ENCODE data around the gene TMOD2. TPM values are rescaled to one million over a fixed set of nuclear protein-coding genes. Genes with fewer than 3 reads are reported as not detected.
"Not testable (repeated sequence)": the region's sequence is repeated elsewhere in the genome, so short reads cannot be mapped to it uniquely, and the experiment has no call there.

Gene TMOD2
- total RNA-seq, 1 donor from 2014 or later = 4.3 TPM

DNA sequence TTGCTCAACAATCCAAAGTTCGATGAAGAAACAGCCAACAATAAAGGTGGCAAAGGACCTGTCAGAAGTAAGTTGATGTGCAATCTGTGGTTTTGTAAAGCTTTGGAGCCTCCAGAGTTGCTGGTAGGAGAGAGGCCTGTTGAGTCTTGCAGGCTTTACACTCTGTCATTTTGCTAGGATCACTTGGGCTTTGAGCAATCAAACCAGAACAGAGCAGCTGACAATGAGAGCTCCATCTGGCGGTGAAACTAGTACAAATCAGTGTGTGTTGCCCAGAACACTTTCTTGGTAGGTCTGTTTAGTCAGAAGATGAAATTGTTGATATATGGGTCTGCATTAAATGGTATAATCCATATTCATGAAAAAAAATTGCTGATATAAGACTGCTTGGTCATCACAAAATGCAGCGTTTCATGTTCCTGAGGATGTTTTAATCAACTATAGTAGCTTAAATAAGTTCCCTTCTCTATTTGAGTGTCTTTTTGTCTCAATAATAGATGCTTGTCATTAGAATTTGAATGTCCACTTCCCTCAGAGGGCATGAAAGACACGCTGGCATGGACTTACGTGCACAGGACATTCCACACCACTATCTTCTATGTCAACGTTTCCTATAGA lies 25.7 kb downstream of the TMOD2 start:
- Mint-ChIP-seq H3K4me1 (ENCODE audit: unreplicated experiment) (peaks cover 6% of the 10 kb centered on the region), H3K27me3 (ENCODE audit: unreplicated experiment) (no peaks in the 10 kb centered on the region), H3K27ac (ENCODE audit: unreplicated experiment) (no peak overlapping the region), H3K4me3 (ENCODE audit: unreplicated experiment) (no peak overlapping the region), H3K36me3 (ENCODE audit: unreplicated experiment) (peaks cover 14% of the 10 kb centered on the region), H3K9me3 (ENCODE audit: unreplicated experiment) (no peaks in the 10 kb centered on the region)
- DNase-seq (ENCODE audit: extremely low spot score, unreplicated experiment) = no peak
- TF ChIP-seq, protein P1, sequence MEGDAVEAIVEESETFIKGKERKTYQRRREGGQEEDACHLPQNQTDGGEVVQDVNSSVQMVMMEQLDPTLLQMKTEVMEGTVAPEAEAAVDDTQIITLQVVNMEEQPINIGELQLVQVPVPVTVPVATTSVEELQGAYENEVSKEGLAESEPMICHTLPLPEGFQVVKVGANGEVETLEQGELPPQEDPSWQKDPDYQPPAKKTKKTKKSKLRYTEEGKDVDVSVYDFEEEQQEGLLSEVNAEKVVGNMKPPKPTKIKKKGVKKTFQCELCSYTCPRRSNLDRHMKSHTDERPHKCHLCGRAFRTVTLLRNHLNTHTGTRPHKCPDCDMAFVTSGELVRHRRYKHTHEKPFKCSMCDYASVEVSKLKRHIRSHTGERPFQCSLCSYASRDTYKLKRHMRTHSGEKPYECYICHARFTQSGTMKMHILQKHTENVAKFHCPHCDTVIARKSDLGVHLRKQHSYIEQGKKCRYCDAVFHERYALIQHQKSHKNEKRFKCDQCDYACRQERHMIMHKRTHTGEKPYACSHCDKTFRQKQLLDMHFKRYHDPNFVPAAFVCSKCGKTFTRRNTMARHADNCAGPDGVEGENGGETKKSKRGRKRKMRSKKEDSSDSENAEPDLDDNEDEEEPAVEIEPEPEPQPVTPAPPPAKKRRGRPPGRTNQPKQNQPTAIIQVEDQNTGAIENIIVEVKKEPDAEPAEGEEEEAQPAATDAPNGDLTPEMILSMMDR (IDR thresholded peaks at IDR 0.05) = peak; percentile 82

DNA sequence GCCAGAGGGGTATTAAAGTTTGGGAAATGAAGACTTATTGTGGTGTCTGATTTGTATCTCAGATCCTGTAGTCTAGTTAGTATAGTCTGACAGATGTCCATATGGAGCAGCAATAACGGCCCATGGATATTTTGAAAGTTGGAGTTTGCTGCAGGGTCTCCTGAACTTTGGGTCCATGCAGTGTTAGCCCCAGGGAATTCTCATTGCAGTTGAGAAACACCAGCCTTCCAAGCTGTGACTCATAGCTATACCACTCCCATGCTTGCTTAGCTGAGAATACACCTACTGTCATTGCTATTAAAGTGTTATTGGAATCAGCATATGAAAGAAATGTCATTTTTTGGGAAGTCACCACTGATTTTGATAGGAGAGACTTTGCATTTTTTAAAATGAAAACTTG lies 29.2 kb downstream of the TMOD2 start:
- Mint-ChIP-seq H3K4me3 (ENCODE audit: unreplicated experiment) (no peak overlapping the region), H3K4me1 (ENCODE audit: unreplicated experiment) (peaks cover 6% of the 10 kb centered on the region), H3K9me3 (ENCODE audit: unreplicated experiment) (no peaks in the 10 kb centered on the region), H3K27me3 (ENCODE audit: unreplicated experiment) (no peaks in the 10 kb centered on the region), H3K36me3 (ENCODE audit: unreplicated experiment) (peaks cover 23% of the 10 kb centered on the region), H3K27ac (ENCODE audit: unreplicated experiment) (no peak overlapping the region)
- TF ChIP-seq, protein P1 (IDR thresholded peaks at IDR 0.05) = no peak
- no peak for DNase-seq (ENCODE audit: extremely low spot score, unreplicated experiment)

DNA sequence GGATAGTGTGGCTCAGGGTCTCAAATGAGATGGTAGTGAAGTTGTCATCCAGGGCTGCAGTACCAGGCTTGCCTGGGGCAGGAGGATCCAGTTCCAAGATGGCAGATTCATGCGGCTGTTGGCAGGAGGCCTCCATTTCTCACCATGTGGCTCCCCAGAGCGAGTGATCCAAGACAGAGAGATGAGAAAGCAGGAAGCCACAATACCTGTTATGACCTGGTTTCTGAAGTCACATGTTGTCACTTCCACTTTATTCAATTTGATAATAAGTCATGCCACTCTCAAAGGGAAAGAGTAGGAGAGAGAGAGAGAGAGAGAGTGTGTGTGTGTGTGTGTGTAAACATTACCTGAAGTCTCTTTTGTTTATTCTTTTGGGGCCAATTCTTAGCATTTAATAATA lies 30.1 kb downstream of the TMOD2 start:
- Mint-ChIP-seq H3K36me3 (ENCODE audit: unreplicated experiment) (peaks cover 23% of the 10 kb centered on the region), H3K9me3 (ENCODE audit: unreplicated experiment) (no peaks in the 10 kb centered on the region), H3K27ac (ENCODE audit: unreplicated experiment) (no peak overlapping the region), H3K27me3 (ENCODE audit: unreplicated experiment) (no peaks in the 10 kb centered on the region), H3K4me3 (ENCODE audit: unreplicated experiment) (no peak overlapping the region), H3K4me1 (ENCODE audit: unreplicated experiment) (peaks cover 6% of the 10 kb centered on the region)
- DNase-seq (ENCODE audit: extremely low spot score, unreplicated experiment) = no peak
- TF ChIP-seq, protein P1 (IDR thresholded peaks at IDR 0.05) = no peak

DNA sequence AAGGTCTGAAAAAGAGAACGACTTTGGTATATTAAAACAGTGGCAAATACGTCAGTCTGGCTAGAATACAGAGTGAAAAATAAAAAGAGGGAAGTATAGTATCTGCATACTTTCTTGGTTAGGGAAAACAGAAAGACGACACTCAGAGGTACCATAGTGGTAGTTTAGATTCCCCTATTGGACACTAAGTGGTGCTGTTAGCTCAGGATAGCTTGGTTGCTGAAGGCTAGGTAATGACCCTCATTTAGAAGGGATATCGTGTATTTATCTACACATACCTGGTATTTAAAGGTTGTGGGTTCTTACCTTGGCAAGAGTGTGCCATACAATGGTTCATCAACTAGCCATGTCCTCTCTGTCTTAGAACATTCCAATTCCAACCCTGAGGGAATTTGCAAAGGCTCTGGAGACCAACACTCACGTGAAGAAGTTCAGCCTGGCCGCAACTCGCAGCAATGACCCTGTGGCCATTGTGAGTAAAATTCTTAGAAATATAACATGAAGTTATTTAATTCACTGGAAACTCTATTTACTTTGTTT lies 31.0 kb downstream of the TMOD2 start:
- H3K27me3 Mint-ChIP-seq (ENCODE audit: unreplicated experiment) = no peaks in the 10 kb centered on the region
- H3K4me1 Mint-ChIP-seq (ENCODE audit: unreplicated experiment) = peaks cover 6% of the 10 kb centered on the region
- H3K36me3 Mint-ChIP-seq (ENCODE audit: unreplicated experiment) = peaks cover 23% of the 10 kb centered on the region
- no peak for DNase-seq (ENCODE audit: extremely low spot score, unreplicated experiment)
- no peak overlapping the region for H3K4me3 Mint-ChIP-seq (ENCODE audit: unreplicated experiment)
- no peaks in the 10 kb centered on the region for H3K9me3 Mint-ChIP-seq (ENCODE audit: unreplicated experiment)
- no peak overlapping the region for H3K27ac Mint-ChIP-seq (ENCODE audit: unreplicated experiment)
- TF ChIP-seq, protein P1 (IDR thresholded peaks at IDR 0.05) = peak; percentile 44

DNA sequence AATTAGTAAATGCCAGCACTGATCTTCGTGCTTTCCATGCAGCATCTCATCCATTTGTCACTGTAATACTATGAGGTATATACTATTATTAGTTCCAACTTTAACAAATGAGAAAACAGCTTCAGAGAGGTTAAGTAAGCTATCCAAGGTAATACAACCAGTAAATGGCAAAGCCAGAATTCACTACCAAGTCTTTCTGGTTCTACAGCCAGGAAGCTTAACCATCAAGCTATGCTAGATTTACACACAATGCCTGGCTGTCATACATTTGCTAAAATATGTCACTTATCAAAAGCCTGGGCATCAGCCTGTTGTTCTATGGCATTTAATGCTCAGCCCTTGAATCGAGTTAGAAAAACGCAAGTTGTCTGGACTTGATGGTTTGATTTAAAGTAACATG lies 32.6 kb downstream of the TMOD2 start:
- Mint-ChIP-seq H3K4me1 (ENCODE audit: unreplicated experiment) (peaks cover 6% of the 10 kb centered on the region), H3K27me3 (ENCODE audit: unreplicated experiment) (peaks cover 3% of the 10 kb centered on the region), H3K4me3 (ENCODE audit: unreplicated experiment) (no peak overlapping the region), H3K36me3 (ENCODE audit: unreplicated experiment) (peaks cover 29% of the 10 kb centered on the region), H3K9me3 (ENCODE audit: unreplicated experiment) (peaks cover 6% of the 10 kb centered on the region), H3K27ac (ENCODE audit: unreplicated experiment) (no peak overlapping the region)
- TF ChIP-seq, protein P1 (IDR thresholded peaks at IDR 0.05) = no peak
- no peak for DNase-seq (ENCODE audit: extremely low spot score, unreplicated experiment)

DNA sequence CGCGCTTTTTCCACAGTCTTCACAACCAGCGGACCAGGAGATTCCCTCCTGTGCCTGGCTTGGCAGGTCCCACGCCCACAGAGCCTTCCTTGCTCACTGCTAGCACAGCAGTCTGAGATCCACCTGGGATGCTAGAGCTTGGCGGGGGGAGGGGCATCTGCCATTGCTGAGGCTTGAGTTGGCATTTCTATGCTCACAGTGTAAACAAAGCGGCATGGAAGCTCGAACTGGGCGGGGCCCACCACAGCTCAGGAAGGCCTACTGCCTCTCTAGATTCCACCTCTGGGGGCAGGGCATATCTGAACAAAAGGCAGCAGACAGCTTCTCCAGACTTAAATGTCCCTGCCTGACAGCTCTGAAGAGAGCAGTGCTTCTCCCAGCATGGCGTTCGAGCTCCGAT lies 35.7 kb downstream of the TMOD2 start:
- H3K36me3 Mint-ChIP-seq (ENCODE audit: unreplicated experiment) = peaks cover 22% of the 10 kb centered on the region
- H3K4me3 Mint-ChIP-seq (ENCODE audit: unreplicated experiment); DNase-seq (ENCODE audit: extremely low spot score, unreplicated experiment); H3K27ac Mint-ChIP-seq (ENCODE audit: unreplicated experiment); H3K4me1 Mint-ChIP-seq (ENCODE audit: unreplicated experiment); H3K27me3 Mint-ChIP-seq (ENCODE audit: unreplicated experiment): not testable (repeated sequence)
- H3K9me3 Mint-ChIP-seq (ENCODE audit: unreplicated experiment) = peaks cover 11% of the 10 kb centered on the region

DNA sequence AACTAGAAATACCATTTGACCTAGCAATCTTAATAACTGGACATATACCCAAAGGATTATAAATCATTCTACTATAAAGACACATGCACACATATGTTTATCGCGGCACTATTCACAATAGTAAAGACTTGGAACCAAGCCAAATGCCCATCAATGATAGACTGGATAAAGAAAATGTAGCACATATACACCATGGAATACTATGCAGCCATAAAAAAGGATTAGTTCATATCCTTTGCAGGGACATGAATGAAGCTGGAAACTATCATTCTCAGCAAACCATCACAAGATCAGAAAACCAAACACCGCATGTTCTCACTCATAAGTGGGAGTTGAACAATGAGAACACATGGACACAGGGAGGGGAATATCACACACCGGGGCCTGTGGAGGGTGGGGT lies 41.1 kb downstream of the TMOD2 start:
- Mint-ChIP-seq H3K4me1 (ENCODE audit: unreplicated experiment) (peaks cover 33% of the 10 kb centered on the region), H3K9me3 (ENCODE audit: unreplicated experiment) (peaks cover 11% of the 10 kb centered on the region), H3K27ac (ENCODE audit: unreplicated experiment) (peak overlapping the region; percentile 35), H3K36me3 (ENCODE audit: unreplicated experiment) (peaks cover 10% of the 10 kb centered on the region)
- not testable (repeated sequence) for H3K27me3 Mint-ChIP-seq (ENCODE audit: unreplicated experiment); H3K4me3 Mint-ChIP-seq (ENCODE audit: unreplicated experiment); DNase-seq (ENCODE audit: extremely low spot score, unreplicated experiment)

All from osteocyte (in vitro differentiated cells).